Vagina (tissue), 2 donors: ENCODE data around the gene TMEM9. TPM values are rescaled to one million over a fixed set of nuclear protein-coding genes. Genes with fewer than 3 reads are reported as not detected.

ENCODE experiments used
- DNase-seq, 2 donors: peaks; one replicate each; pipeline ENCODE4 v3.0.0-alpha.2; 2017; ENCODE audit errors: extremely low spot score in 2 of 2
- H3K27ac ChIP-seq: fragments of 200-600 bp; sonication (generic); one replicate; pipeline ENCODE4 v1.5.1; 2019
- H3K27me3 ChIP-seq: fragments of 200-600 bp; sonication (generic); one replicate; pipeline ENCODE4 v1.5.1; 2019
- H3K36me3 ChIP-seq, 2 donors: fragments of 200-600 bp; sonication (generic); one replicate each; pipeline ENCODE4 v1.5.1; 2017 to 2019
- H3K4me1 ChIP-seq: fragments of 200-600 bp; sonication (generic); one replicate; pipeline ENCODE4 v1.5.1; 2019
- H3K4me3 ChIP-seq, 2 donors: fragments of 200-600 bp; sonication (generic); 1 replicate in 1 of 2; 2 replicates in 1 of 2; pipeline ENCODE4 v1.5.1; 2016 to 2019
- H3K9me3 ChIP-seq: fragments of 200-600 bp; sonication (generic); one replicate; pipeline ENCODE4 v1.5.1; 2019
- POLR2A ChIP-seq, 2 donors: fragments of 450-650 bp; IDR thresholded peaks; one replicate each; pipeline ENCODE4 v1.6.1; 2017; ENCODE audit warnings: antibody characterized with exemption in 2 of 2, mild to moderate bottlenecking in 2 of 2, moderate library complexity in 2 of 2
- POLR2AphosphoS5 ChIP-seq, 2 donors: sonication (generic); formaldehyde crosslinking; IDR thresholded peaks; one replicate each; pipeline ENCODE4 v1.9.0; 2017; ENCODE audit warnings: antibody characterized with exemption in 2 of 2, mild to moderate bottlenecking in 2 of 2, low read depth in 1 of 2; ENCODE audit not compliant: insufficient read depth in 1 of 2
- intact Hi-C: fragments of 100-400 bp; cut with DNase I; formaldehyde crosslinking; loops from one replicate; pipeline ENCODE4 v1.15.1; 2023
- total RNA-seq: library from RNA; depleted of rRNA; stranded (reverse); fragments of >200 nt; gene quantifications from one replicate; pipeline ENCODE4 v1.2.3, GENCODE V29; 2016
- TF ChIP-seq, protein P1 (sequence below), 3 experiments: fragments of 450-650 bp in 2 of 3; fragments of 200-600 bp in 1 of 3; sonication (generic) in 1 of 3; IDR thresholded peaks; one replicate each; pipeline ENCODE4 v1.5.1; 2017 to 2019; ENCODE audit warnings: antibody characterized with exemption in 3 of 3, mild to moderate bottlenecking in 2 of 3, moderate library complexity in 2 of 3

Gene TMEM9
- total RNA-seq, 1 donor from 2014 or later: 58.7 TPM

DNA sequence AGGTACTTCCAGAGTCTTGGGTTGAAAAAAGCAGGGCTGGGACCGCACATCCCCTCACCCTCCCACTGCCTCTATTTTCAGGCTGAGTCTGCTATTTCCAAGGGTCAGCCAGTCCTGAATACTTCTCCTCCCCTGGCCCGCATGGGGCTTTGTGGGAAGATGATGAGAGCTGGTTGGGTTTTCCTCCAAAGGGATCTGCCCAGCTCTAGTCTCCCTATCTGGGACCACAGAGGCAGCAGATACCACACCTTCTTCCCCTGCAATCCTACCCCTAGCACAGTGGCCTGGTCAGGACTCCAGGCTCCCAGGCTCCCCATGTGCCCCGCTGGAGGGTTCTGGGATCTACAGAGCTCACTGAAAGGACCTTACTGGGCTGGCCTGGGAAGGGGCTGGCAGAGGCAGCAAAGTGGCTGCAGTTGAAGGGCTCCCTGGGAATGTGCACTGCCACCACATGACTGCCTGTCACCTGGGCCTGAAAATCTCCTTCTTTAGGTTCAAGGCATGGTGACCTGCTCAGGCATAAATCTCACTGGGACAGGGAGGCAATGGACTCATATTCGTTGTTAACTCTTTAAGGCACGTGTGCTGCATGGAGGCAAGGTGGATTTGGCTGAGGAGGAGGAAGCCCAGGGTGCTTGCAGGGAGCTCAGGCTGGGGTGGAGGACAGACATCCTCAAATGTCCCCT lies 55.1 kb downstream of the TMEM9 start:
- H3K36me3 ChIP-seq: no peaks in the 10 kb centered on the region
- H3K4me3 ChIP-seq: no peak overlapping the region
- TF ChIP-seq POLR2A (IDR thresholded peaks at IDR 0.05) (no peak), POLR2AphosphoS5 (IDR thresholded peaks at IDR 0.05; ENCODE audit: insufficient read depth in 1 of 2, low read depth in 1 of 2) (no peak)
- TF ChIP-seq, protein P1, sequence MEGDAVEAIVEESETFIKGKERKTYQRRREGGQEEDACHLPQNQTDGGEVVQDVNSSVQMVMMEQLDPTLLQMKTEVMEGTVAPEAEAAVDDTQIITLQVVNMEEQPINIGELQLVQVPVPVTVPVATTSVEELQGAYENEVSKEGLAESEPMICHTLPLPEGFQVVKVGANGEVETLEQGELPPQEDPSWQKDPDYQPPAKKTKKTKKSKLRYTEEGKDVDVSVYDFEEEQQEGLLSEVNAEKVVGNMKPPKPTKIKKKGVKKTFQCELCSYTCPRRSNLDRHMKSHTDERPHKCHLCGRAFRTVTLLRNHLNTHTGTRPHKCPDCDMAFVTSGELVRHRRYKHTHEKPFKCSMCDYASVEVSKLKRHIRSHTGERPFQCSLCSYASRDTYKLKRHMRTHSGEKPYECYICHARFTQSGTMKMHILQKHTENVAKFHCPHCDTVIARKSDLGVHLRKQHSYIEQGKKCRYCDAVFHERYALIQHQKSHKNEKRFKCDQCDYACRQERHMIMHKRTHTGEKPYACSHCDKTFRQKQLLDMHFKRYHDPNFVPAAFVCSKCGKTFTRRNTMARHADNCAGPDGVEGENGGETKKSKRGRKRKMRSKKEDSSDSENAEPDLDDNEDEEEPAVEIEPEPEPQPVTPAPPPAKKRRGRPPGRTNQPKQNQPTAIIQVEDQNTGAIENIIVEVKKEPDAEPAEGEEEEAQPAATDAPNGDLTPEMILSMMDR (IDR thresholded peaks at IDR 0.05): no peak
- no peaks in the 10 kb centered on the region for H3K9me3 ChIP-seq
- H3K4me1 ChIP-seq: peaks cover 5% of the 10 kb centered on the region
- intact Hi-C loops: no loop called here
- no peaks in the 10 kb centered on the region for H3K27me3 ChIP-seq
- no peak overlapping the region for H3K27ac ChIP-seq
- no peak for DNase-seq

DNA sequence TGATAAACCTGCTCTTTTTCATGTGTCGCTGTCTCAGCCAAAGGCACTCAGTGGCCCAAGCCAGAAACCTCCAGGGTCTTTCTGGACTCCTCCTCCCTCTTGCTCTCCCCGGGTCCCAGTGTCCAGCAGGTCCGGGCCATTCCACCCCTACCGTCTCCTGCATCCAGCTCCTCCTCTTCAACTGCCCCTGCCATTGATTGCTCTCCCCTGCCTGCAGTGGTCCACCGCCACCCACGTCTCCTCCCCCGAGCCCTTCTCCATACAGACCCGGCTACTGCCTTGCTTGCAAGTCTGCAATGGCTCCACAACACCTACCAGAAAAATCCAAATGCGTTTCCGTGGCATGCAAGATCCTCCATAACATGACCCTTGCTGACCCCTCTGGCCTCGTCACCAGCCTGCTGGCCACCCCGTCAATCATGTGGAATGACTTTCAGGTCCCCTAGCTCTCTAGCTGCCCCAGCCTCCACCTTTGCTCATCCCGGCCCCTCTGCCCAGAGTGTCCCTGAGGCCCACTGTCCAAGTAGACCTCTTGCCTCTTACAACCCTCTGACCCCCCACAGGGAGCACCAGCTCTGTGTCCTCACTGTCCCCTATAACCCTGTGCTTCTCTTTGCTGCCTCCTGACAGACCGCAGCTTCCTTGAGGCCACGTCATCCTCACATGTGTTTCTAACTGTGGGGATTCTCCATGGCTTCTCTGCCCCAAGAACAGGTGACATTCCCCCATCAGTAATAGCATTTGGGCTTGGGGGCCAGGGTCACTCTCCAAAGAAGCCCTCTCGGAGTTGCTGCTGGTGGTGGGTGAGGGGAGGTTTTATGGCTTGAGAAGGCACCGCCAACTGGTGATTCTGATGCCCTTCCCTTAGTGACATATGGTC lies 57.1 kb downstream of the TMEM9 start:
- H3K4me3 ChIP-seq: no peak overlapping the region
- intact Hi-C loops: no loop called here
- H3K27ac ChIP-seq: no peak overlapping the region
- no peaks in the 10 kb centered on the region for H3K9me3 ChIP-seq
- no peaks in the 10 kb centered on the region for H3K4me1 ChIP-seq
- H3K36me3 ChIP-seq: no peaks in the 10 kb centered on the region
- TF ChIP-seq POLR2AphosphoS5 (IDR thresholded peaks at IDR 0.05; ENCODE audit: insufficient read depth in 1 of 2, low read depth in 1 of 2) (no peak), POLR2A (IDR thresholded peaks at IDR 0.05) (no peak)
- TF ChIP-seq, protein P1 (IDR thresholded peaks at IDR 0.05): no peak
- H3K27me3 ChIP-seq: no peaks in the 10 kb centered on the region
- no peak for DNase-seq

DNA sequence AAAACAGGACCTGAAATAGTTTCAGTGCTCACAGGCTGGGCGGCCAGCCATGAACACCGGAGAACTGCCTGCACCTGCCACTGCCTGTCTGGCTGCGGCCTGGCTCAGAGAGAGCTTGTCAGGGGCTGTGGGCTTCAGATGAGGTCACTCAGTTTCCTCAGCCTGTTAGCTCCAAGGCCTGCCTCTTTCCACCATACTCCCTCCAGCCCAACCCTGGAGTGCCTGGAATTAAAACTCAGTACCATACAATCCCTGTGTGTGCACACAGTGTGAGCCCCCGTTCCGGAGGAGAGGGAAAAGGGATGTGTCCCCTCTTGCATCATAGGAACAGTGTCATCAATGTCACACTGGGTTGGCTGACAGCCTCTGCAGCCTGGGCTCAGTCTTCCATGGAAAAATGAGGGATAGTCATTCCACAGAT lies 58.2 kb downstream of the TMEM9 start:
- Histone ChIP-seq H3K27ac (no peak overlapping the region), H3K36me3 (no peaks in the 10 kb centered on the region), H3K27me3 (no peaks in the 10 kb centered on the region), H3K4me3 (no peak overlapping the region), H3K4me1 (no peaks in the 10 kb centered on the region), H3K9me3 (no peaks in the 10 kb centered on the region)
- no peak for DNase-seq
- TF ChIP-seq POLR2A (IDR thresholded peaks at IDR 0.05) (no peak), POLR2AphosphoS5 (IDR thresholded peaks at IDR 0.05; ENCODE audit: insufficient read depth in 1 of 2, low read depth in 1 of 2) (no peak)
- TF ChIP-seq, protein P1 (IDR thresholded peaks at IDR 0.05): no peak
- intact Hi-C loops: no loop called here

DNA sequence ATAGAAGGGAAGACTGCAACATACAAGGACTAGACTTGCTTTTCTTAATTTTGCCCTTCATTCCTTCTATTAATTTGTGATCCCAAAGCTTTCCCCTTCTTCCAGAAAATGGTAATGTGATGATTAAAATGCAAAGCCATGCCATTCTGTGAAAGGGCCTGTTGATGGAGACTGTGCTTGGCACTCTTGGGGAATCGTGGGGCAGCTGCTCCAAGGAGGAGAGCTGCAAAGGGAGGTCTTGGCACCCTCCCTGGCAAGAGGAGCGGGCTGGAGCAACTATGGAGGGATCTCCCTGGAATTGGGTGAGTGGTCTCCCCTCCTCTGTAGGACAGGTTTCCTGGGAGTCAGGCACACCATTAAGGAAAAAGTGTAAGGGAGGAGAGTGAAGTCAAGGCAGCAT lies 58.7 kb downstream of the TMEM9 start:
- Histone ChIP-seq H3K9me3 (no peaks in the 10 kb centered on the region), H3K4me3 (no peak overlapping the region), H3K27me3 (no peaks in the 10 kb centered on the region), H3K27ac (no peak overlapping the region), H3K4me1 (no peaks in the 10 kb centered on the region), H3K36me3 (no peaks in the 10 kb centered on the region)
- DNase-seq: no peak
- intact Hi-C loops: no loop called here
- no peak for TF ChIP-seq POLR2AphosphoS5 (IDR thresholded peaks at IDR 0.05; ENCODE audit: insufficient read depth in 1 of 2, low read depth in 1 of 2)
- TF ChIP-seq, protein P1 (IDR thresholded peaks at IDR 0.05): no peak
- TF ChIP-seq POLR2A (IDR thresholded peaks at IDR 0.05): no peak

DNA sequence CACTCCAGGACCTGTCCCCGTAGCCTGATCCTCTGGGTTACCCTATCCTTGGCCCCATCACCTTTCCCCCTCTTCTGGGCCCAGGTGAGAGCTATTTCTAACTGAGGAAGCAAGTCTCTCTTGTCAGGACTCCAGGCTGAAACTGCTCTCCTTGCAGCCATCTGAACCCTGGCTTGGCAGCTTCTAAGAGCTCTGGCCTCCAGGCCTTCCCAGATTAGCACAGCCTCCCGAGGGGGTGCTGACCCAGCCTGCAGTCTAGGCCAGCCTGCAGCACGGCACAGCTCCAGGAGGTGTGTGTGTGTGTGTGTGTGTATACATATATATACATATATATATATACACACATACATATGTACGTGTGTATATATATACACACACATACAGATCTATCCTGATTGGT lies 59.4 kb downstream of the TMEM9 start:
- no peaks in the 10 kb centered on the region for H3K9me3 ChIP-seq
- H3K36me3 ChIP-seq: no peaks in the 10 kb centered on the region
- no peak for TF ChIP-seq POLR2AphosphoS5 (IDR thresholded peaks at IDR 0.05; ENCODE audit: insufficient read depth in 1 of 2, low read depth in 1 of 2)
- no peak for TF ChIP-seq POLR2A (IDR thresholded peaks at IDR 0.05)
- TF ChIP-seq, protein P1 (IDR thresholded peaks at IDR 0.05): no peak
- H3K4me3 ChIP-seq: no peak overlapping the region
- H3K4me1 ChIP-seq: no peaks in the 10 kb centered on the region
- H3K27me3 ChIP-seq: no peaks in the 10 kb centered on the region
- DNase-seq: no peak
- intact Hi-C loops: no loop called here
- no peak overlapping the region for H3K27ac ChIP-seq
